Measurements from ENCODE around the gene VSIG8.

Gene VSIG8

GRCh38 chr1:159828176-159828575 is 34.3 kb downstream of the VSIG8 start:
- no peak for DNase-seq

DNA sequence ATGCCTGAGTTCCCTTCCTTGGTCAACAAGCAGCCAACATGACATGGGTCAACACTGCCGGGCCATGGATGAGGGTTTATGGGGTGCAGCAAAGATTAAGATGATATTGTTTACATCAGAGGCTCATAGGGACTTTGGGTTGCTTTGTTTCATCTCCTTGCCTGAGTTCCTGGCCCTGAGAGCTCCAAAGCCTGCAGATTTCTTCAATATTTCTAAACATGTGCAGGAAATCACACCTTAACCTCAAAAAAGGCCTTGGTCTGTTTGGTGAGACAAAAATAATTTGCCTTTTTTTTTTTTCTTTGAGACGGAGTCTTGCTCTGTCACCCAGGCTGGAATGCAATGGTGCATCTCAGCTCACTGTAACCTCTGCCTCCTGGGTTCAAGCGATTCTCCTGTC is 34.9 kb downstream of the VSIG8 start:
- DNase-seq: no peak

GRCh38 chr1:159827102-159827490 is 35.4 kb downstream of the VSIG8 start:
- DNase-seq: no peak

GRCh38 chr1:159826441-159827101 is 35.9 kb downstream of the VSIG8 start, which contains the start of gene SLAMF8:
Gene SLAMF8, plus strand, starts transcription at chr1:159826873. Its CDS starts 26 bp downstream, at chr1:159826899.
- no peak for DNase-seq

DNA sequence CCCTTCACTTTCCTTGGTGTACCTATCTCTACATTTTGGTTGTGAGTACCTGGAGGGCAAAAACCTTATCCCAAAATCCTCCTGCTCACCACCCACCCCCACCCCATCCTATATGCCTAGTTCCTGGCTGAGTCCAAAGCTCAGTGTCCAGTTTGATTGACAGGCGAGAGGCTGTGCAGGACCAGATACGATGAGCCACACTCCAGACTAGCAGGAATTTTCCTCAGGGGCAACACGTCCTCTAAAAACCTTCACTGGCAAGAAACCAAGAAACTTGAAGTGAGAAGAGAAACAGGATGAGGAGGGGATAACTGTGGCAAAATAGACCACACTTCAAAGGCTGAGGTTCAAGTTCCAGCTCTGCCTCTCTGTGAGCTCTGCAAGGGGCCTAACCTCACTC is 36.9 kb downstream of the VSIG8 start:
- DNase-seq: no peak

DNA sequence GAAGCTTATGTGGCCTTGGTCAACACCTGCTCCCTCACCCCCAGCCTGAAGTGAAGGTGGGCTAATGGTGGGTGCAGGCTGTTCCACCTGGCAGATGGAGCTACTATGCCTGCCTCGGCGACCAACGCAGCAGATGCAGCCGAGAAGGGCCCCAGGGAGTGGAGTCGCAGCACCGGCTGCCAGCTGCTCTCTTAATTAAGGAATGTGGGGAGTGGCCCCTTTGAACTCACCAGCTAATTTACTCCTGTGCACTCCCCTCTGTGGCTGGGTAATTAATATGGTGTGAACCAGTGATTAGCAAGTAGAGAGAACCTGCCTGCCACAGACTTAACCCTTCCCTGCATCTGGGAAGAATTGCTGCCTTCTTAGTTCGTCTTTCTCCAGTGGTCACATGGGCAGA is 39.1 kb downstream of the VSIG8 start:
- no peak for DNase-seq

GRCh38 chr1:159821171-159821867 is 41.1 kb downstream of the VSIG8 start:
- DNase-seq: peak; percentile 34

- no peak for DNase-seq
These were observed 45.0 kb downstream of the VSIG8 start for GRCh38 chr1:159817276-159818041.

DNA sequence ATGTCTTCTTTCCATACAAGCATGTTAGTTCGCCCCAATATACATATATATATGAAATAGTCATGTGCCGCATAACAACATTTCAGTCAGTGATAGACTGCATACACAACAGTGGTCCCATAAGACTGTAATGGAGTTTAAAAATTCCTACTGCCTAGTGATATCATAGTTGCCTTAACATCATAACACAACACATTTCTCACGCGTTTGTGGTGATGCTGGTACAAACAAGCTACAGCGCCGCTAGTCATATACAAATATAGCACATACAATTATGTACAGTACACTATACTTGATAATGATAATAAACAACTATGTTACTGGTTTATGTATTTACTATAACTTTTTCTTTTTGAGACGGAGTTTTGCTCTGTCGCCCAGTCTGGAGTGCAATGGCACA is 46.5 kb downstream of the VSIG8 start:
- no peak for DNase-seq

DNA sequence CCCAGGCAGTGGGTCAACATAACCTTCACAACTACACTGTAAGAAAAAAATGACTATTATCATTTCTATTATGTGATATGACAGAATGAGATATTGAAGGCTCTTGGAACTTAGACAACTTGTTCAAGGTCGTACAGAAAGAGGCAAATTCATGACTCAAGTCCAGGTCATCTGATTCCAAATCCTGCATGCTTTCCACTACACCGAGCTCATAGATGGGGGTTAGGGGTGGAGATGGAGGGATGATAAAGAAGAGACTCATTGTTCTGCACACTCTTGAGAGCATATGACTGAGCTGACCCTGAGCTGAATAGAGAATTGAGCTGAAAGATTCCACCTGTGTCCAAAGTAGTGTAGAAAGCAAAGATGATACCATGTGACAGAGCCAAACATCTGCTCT is 57.5 kb downstream of the VSIG8 start:
- DNase-seq: no peak
